H4 (cell line): ENCODE measurements around the gene SF3A1. TPM values are rescaled to one million over a fixed set of nuclear protein-coding genes. Genes with fewer than 3 reads are reported as not detected.
A peak's percentile ranks its signal among the peaks of the same experiment; 100 is the strongest.
"Not testable (repeated sequence)": the region's sequence is repeated elsewhere in the genome, so short reads cannot be mapped to it uniquely, and the experiment has no call there.

Experiments
- DNase-seq: peaks from one replicate; pipeline ENCODE4 v3.0.0-alpha.2; 2015; ENCODE audit warnings: low spot score
- total RNA-seq: library from RNA; depleted of rRNA; stranded (reverse); fragments of >200 nt; shearing (Covaris generic); gene quantifications from 2 replicates; pipeline ENCODE4 v1.2.3, GENCODE V29; 2014

The SF3A1 gene
- total RNA-seq, 1 experiment from 2014 or later = 14.5 TPM

- DNase-seq = no peak
These were observed 8.3 kb downstream of the SF3A1 start for GRCh38 chr22:30348404-30348803.

DNA sequence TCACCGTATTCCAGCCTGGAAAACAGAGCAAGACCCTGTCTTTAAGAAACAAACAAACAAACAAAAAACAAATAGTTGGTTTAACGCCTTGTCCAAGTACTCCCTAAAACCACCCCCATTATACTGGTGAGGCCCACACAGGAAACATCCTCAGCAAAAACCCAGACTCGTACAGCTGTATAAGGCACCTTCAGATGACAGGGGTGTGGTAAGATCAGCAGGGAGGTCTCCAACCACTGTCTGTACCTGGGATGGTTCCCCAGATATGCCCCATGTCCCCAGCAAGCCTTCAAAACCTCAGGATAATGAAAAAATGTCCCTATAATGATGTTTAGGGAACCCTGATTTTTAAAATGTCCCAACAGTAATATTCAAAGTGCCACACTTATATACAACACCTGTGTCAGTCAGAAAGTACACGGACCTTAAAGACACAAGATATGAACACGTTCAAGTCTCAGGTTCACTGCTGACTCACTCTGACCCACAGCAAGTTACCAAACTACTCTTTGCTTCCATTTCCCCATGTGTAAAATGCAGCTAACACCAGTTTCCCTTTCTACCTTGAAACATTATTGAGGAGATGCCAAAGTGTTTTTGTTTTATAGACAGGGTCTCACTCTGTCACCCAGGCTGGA, 9.3 kb downstream of the SF3A1 start:
- no peak for DNase-seq

GRCh38 chr22:30344447-30345200, 12.1 kb downstream of the SF3A1 start:
- DNase-seq = no peak

- no peak for DNase-seq
These were observed 15.6 kb downstream of the SF3A1 start for GRCh38 chr22:30340911-30341685.

DNA sequence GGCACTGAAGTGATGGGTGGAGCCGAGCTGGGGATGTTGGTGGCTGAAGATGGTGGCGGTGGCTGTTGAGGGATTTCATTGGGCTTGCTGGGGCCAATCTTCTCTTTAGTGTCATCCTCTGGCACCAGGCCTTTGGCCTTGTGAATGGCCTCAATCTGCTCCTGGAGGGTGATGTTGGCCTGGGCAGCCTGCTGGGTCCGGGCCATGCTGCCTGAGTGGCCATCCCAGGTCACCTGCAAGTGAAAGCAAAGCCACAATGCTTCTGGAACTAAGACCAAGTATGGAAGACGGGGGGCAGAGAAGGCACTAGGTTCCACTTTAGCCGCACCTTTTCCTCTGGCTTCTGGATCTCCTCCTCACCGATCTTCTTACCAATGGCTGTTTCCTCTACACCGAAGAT, 17.9 kb downstream of the SF3A1 start:
- DNase-seq = no peak

DNA sequence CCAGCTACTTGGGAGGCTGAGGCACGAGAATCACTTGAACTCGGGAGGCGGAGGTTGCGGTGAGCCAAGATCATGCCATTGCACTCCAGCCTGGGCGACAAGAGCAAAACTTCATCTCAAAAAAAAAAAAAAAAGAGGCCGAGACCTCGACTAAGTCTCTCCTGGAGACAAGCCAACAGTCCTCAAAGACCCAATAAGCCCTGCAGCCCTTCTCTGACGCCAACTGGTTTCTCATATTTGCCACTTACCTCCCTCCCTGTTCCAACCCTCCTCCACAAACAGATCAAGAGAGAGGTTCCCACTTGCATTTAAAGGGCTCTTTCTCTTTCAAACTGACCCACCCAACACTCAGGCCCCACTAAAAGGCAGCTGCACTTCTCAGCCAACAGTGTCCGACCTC, 18.4 kb downstream of the SF3A1 start:
- not testable (repeated sequence) for DNase-seq

GRCh38 chr22:30337461-30337778, 19.3 kb downstream of the SF3A1 start:
- no peak for DNase-seq

DNA sequence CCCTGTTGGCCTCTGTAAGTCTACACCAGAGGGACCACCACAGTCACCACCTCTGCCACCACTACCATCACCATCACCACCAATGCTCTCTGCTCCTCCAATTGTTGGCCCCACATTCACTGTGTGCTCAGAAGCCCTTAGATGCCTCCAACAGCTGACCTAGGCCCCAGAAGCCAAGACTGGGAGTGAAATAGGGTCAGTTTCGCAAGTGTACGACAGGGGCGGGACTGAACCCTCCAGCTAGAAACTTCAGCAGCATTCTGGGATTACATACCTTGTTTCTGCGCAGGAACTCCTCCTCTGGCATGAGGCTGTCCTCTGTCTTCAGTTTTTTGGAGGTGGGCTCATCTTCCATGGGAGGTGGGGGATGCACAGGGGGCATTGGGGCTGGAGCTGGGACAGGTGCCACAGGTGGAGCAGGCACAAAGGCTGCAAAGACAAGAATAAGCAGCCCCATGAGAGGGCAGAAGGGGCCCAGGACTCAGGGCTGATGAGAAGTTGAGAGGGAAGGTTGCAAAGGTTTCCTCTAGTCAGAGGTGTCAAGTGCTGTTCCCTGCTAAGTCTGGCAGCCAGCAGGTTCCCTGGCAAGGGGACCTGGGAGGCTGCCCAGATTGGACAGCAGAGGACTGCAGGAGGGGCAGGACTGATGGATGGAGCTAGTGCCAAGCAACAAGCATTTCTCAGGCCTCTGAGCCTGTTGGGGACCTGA, 19.8 kb downstream of the SF3A1 start:
- no peak for DNase-seq

GRCh38 chr22:30335236-30335635, 21.5 kb downstream of the SF3A1 start:
- no peak for DNase-seq

- DNase-seq = no peak
These were observed 22.0 kb downstream of the SF3A1 start for GRCh38 chr22:30334646-30335045.

GRCh38 chr22:30333707-30334087, 23.0 kb downstream of the SF3A1 start:
- no peak for DNase-seq

GRCh38 chr22:30332994-30333706, 23.5 kb downstream of the SF3A1 start:
- DNase-seq = no peak

GRCh38 chr22:30332551-30332950, 24.1 kb downstream of the SF3A1 start:
- no peak for DNase-seq

- no peak for DNase-seq
These were observed 28.1 kb downstream of the SF3A1 start for GRCh38 chr22:30328466-30329049.

GRCh38 chr22:30327864-30328345, 28.8 kb downstream of the SF3A1 start:
- no peak for DNase-seq

DNA sequence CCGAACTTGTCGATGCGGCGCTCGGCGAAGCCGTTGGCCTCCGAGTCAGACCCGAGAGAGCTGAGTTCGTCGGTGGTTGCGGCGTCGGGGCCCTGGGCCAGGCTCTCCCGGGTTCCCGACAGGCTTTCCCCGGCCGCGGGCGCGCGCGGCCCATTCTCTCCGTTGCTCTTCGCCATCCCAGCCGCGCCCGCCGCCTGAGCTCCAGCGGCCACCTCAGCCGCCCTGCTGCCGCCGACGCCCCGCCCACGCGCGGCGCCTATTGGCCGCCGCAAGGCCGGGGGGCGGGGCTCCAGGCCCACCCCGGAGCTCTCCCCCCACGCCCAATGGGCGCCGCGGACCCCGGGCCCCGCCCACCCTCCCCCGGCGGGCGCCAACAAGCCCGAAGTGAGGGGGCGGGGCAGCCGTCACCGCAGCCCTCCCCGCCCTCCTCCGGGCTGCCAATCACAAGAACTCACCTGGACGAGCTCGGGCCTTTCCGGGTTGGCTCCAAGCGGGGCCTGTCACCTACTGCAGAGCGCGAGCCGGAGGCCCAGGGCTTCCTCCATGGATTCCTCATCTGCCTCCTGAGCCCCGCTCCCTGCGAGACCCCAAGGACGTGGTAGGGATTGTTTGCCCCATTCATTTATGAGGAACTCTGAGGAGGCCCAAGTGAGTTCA, 29.9 kb downstream of the SF3A1 start, which contains the start of gene TBC1D10A:
TBC1D10A (minus strand) TSS at position 236 of the 657 bp plus-strand sequence; CDS start at position 176, 60 bp downstream.
- peak; percentile 59 for DNase-seq

GRCh38 chr22:30326255-30326705, 30.4 kb downstream of the SF3A1 start:
- DNase-seq = no peak

DNA sequence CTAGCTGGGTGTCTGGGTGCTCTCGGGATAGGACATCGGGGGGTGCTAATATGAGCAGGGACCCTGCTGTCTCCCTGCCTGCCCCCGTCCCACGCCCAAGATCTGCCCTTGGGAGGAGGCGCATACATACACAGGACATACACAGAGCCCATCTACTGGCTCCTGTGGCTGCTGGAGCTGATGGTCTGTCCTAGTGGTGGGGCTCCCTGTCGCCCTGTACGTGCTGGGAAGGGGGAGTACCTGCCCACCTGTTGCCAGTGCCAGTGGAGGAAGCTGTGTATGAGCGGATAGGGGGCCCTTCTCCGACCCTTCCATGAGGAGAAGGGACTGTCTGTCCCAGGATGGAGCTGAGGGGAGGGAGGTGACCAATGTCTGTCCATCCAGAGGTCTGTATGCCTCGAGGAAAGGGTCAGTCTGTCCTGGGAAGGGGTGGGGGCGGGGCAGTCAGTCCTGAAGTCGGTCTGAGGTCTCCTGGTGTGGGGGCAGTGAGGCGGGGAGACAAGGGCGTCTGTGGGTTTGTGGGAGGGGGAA, 30.9 kb downstream of the SF3A1 start:
- DNase-seq = no peak

- peak; percentile 45 for DNase-seq
These were observed 31.5 kb downstream of the SF3A1 start for GRCh38 chr22:30325065-30325720.
